Upper lobe of right lung (tissue), 1 donor: Measurements from ENCODE around the gene BMAL1. TPM values are rescaled to one million over a fixed set of nuclear protein-coding genes. Genes with fewer than 3 reads are reported as not detected.

Experiments used
- ATAC-seq: fragments of 200-7000 bp; cut with Tn5 transposase; one replicate; pipeline ENCODE4 v1.9.1; 2020; ENCODE audit warnings: mild to moderate bottlenecking, moderate library complexity
- DNase-seq: peaks from one replicate; pipeline ENCODE4 v3.0.0-alpha.2; 2020
- H3K27ac ChIP-seq: fragments of 200-600 bp; one replicate; pipeline ENCODE4 v1.8.0; 2022
- H3K27me3 ChIP-seq: fragments of 200-600 bp; one replicate; pipeline ENCODE4 v1.8.0; 2022; ENCODE audit warnings: mild to moderate bottlenecking
- H3K36me3 ChIP-seq: fragments of 200-600 bp; one replicate; pipeline ENCODE4 v1.8.0; 2022
- H3K4me1 ChIP-seq: fragments of 200-600 bp; one replicate; pipeline ENCODE4 v1.8.0; 2022
- H3K4me3 ChIP-seq: fragments of 200-600 bp; one replicate; pipeline ENCODE4 v1.8.0; 2022; ENCODE audit warnings: mild to moderate bottlenecking
- H3K9me3 ChIP-seq: fragments of 200-600 bp; one replicate; pipeline ENCODE4 v1.8.0; 2022
- CTCF ChIP-seq: fragments of 200-600 bp; IDR thresholded peaks from one replicate; pipeline ENCODE4 v1.8.0; 2022; ENCODE audit warnings: antibody characterized with exemption
- intact Hi-C: fragments of 100-400 bp; cut with DNase I; formaldehyde crosslinking; loops from one replicate; pipeline ENCODE4 v1.11.0; 2022
- total RNA-seq: library from RNA; stranded (reverse); fragmentation: NEBNext Ultra II Directional; extraction: Animal tissue kit (Norgen Biotek cat#: 25700); gene quantifications from one replicate; pipeline ENCODE4 v1.2.1, GENCODE V29; 2021
- donor health status: DM: no; HTN: yes; CAD: no; lungs with severe emphysema.

The BMAL1 gene
- total RNA-seq, 1 donor from 2014 or later: 18.8 TPM

DNA sequence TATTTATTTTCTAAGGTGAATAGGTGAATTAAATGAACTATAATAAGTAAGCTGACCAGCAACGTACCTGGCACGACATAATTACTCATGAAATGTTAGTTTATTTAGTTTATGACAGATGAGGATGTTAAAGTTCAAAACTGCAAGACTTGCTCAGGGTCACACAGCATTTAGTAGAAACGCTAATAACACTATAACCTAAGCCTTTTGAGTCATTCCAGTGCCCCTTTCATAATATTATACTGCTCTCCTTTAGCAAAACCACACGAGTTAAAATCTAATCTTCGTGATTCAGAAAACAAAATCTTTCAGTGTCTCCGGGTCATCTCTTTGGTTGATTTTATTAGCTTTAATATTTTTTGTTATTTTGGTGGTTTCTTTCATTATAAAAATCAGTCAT lies 145.8 kb downstream of the BMAL1 start:
- H3K27ac ChIP-seq: no peak overlapping the region
- H3K9me3 ChIP-seq: peaks cover 7% of the 10 kb centered on the region
- no peak for ATAC-seq
- TF ChIP-seq CTCF: no peak
- no peak overlapping the region for H3K4me3 ChIP-seq
- intact Hi-C loops: no loop called here
- H3K36me3 ChIP-seq: no peaks in the 10 kb centered on the region
- no peak for DNase-seq
- no peaks in the 10 kb centered on the region for H3K4me1 ChIP-seq
- H3K27me3 ChIP-seq: no peaks in the 10 kb centered on the region

- no peaks in the 10 kb centered on the region for H3K4me1 ChIP-seq
- H3K9me3 ChIP-seq: peaks cover 13% of the 10 kb centered on the region
- H3K27ac ChIP-seq: no peak overlapping the region
- intact Hi-C loops: no loop called here
- no peak overlapping the region for H3K4me3 ChIP-seq
- H3K36me3 ChIP-seq: no peaks in the 10 kb centered on the region
- no peak for TF ChIP-seq CTCF
- no peaks in the 10 kb centered on the region for H3K27me3 ChIP-seq
- DNase-seq (no peak), ATAC-seq (no peak)
Observed at GRCh38 chr11:13427440-13427839, 149.8 kb downstream of the BMAL1 start.

GRCh38 chr11:13429288-13429687 lies 151.7 kb downstream of the BMAL1 start:
- DNase-seq: no peak

DNA sequence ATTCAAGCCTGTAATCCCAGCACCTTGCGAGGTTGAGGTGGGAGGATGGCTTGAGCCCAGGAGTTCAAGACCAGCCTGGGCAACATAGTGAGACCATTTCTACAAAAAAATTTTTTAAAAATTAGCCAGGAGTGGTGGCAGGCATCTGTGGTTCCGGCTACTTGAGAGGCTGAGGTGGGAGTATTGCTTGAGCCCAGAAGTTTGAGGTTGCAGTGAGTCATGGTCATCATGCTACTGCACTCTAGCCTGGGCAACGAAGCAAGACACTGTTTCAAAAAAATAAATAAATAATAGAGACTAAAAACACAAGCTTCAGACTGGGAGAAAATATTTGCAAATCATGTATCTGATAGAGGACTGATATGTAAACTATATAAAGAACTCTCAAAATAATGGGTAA lies 152.2 kb downstream of the BMAL1 start:
- H3K36me3 ChIP-seq: no peaks in the 10 kb centered on the region

More at GRCh38 chr11:13429288-13429687, 151.7 kb downstream of the BMAL1 start:
- Histone ChIP-seq H3K27me3 (no peaks in the 10 kb centered on the region), H3K36me3 (no peaks in the 10 kb centered on the region), H3K27ac (no peak overlapping the region), H3K4me3 (no peak overlapping the region), H3K4me1 (no peaks in the 10 kb centered on the region), H3K9me3 (peaks cover 13% of the 10 kb centered on the region)
- no peak for ATAC-seq
- TF ChIP-seq CTCF: no peak
- intact Hi-C loops: no loop called here

GRCh38 chr11:13433437-13433836 lies 155.8 kb downstream of the BMAL1 start:
- H3K4me3 ChIP-seq: no peak overlapping the region
- no peaks in the 10 kb centered on the region for H3K4me1 ChIP-seq
- H3K9me3 ChIP-seq: peaks cover 6% of the 10 kb centered on the region
- no peak overlapping the region for H3K27ac ChIP-seq
- ATAC-seq (no peak), DNase-seq (no peak)
- no peaks in the 10 kb centered on the region for H3K36me3 ChIP-seq
- no peaks in the 10 kb centered on the region for H3K27me3 ChIP-seq
- intact Hi-C loops: no loop called here
- no peak for TF ChIP-seq CTCF

More for the DNA sequence above, 152.2 kb downstream of the BMAL1 start:
- TF ChIP-seq CTCF: no peak
- Histone ChIP-seq H3K4me3 (no peak overlapping the region), H3K4me1 (no peaks in the 10 kb centered on the region), H3K27ac (no peak overlapping the region), H3K9me3 (peaks cover 13% of the 10 kb centered on the region), H3K27me3 (no peaks in the 10 kb centered on the region)
- intact Hi-C loops: no loop called here
- DNase-seq (no peak), ATAC-seq (no peak)
